ENCODE results near the gene ZNF813.

DNA sequence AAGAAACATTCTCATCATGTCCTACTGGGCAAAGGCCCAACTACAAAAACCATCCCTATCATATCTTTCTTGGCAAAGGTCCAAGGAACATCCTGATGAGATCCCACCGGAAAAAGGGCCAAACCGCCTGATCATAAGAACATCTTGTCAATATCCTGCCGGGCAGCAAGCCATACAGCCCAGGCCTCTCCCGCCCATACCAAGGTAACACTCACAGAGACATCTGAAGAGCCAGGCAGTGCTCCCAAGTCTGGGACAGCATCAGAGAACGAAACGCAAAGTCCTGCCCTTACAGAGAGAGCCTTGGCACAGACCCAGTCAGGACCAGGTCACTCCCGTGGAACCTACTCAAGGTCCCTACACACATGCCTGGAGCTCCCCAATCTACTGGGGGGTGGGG is 51.9 kb downstream of the ZNF813 start:
- TF ChIP-seq, protein P1, sequence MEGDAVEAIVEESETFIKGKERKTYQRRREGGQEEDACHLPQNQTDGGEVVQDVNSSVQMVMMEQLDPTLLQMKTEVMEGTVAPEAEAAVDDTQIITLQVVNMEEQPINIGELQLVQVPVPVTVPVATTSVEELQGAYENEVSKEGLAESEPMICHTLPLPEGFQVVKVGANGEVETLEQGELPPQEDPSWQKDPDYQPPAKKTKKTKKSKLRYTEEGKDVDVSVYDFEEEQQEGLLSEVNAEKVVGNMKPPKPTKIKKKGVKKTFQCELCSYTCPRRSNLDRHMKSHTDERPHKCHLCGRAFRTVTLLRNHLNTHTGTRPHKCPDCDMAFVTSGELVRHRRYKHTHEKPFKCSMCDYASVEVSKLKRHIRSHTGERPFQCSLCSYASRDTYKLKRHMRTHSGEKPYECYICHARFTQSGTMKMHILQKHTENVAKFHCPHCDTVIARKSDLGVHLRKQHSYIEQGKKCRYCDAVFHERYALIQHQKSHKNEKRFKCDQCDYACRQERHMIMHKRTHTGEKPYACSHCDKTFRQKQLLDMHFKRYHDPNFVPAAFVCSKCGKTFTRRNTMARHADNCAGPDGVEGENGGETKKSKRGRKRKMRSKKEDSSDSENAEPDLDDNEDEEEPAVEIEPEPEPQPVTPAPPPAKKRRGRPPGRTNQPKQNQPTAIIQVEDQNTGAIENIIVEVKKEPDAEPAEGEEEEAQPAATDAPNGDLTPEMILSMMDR (IDR thresholded peaks at IDR 0.05), result no peak
- TF ChIP-seq EP300 (IDR thresholded peaks at IDR 0.05) (no peak), POLR2A (IDR thresholded peaks at IDR 0.05) (no peak)
